DOHH2 (cell line): ENCODE results near the gene CD14.
"Not testable (repeated sequence)": the region's sequence is repeated elsewhere in the genome, so short reads cannot be mapped to it uniquely, and the experiment has no call there.

ENCODE experiments used
- EZH2phosphoT487 ChIP-seq: fragments of 200-600 bp; sonication (generic); IDR thresholded peaks from 2 replicates; pipeline ENCODE4 v1.6.1; 2017; ENCODE audit warnings: borderline replicate concordance, mild to moderate bottlenecking, antibody characterized with exemption, low read length, moderate library complexity, mixed read lengths
- TF ChIP-seq, protein P1 (sequence below): fragments of 200-600 bp; sonication (generic); IDR thresholded peaks from one replicate; pipeline ENCODE4 v1.5.1; 2014; ENCODE audit warnings: antibody characterized with exemption, mild to moderate bottlenecking, low read depth, low read length; ENCODE audit not compliant: poor library complexity, severe bottlenecking

DNA sequence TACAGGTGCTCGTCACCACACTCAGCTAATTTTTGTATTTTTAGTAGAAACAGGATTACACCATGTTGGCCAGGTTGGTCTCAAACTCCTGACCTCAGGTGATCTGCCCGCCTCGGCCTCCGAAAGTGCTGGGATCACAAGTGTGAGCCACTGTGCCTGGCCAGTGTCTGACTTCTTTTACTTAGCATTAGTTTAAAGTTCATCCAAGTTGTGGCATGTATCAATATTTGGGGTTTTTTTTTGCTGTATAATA lies 29.6 kb downstream of the CD14 start:
- TF ChIP-seq, protein P1, sequence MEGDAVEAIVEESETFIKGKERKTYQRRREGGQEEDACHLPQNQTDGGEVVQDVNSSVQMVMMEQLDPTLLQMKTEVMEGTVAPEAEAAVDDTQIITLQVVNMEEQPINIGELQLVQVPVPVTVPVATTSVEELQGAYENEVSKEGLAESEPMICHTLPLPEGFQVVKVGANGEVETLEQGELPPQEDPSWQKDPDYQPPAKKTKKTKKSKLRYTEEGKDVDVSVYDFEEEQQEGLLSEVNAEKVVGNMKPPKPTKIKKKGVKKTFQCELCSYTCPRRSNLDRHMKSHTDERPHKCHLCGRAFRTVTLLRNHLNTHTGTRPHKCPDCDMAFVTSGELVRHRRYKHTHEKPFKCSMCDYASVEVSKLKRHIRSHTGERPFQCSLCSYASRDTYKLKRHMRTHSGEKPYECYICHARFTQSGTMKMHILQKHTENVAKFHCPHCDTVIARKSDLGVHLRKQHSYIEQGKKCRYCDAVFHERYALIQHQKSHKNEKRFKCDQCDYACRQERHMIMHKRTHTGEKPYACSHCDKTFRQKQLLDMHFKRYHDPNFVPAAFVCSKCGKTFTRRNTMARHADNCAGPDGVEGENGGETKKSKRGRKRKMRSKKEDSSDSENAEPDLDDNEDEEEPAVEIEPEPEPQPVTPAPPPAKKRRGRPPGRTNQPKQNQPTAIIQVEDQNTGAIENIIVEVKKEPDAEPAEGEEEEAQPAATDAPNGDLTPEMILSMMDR, result not testable (repeated sequence)
- not testable (repeated sequence) for TF ChIP-seq EZH2phosphoT487
